ENCODE measurements around the gene ZNF670.
A peak's percentile ranks its signal among the peaks of the same experiment; 100 is the strongest.

The ZNF670 gene

GRCh38 chr1:247103859-247104591, 25.4 kb upstream of the ZNF670 start, which contains the start of gene ZNF669:
ZNF669 (minus strand) TSS chr1:247104356; CDS start chr1:247104199, 157 bp downstream.
- DNase-seq = peak; percentile 98

GRCh38 chr1:247102381-247102780, 23.8 kb upstream of the ZNF670 start:
- no peak for DNase-seq

GRCh38 chr1:247100676-247101279, 22.2 kb upstream of the ZNF670 start:
- DNase-seq = no peak

- DNase-seq = no peak
Measured at GRCh38 chr1:247096958-247097357, 18.3 kb upstream of the ZNF670 start.

GRCh38 chr1:247096544-247096943, 17.9 kb upstream of the ZNF670 start:
- no peak for DNase-seq

GRCh38 chr1:247096112-247096511, 17.5 kb upstream of the ZNF670 start:
- no peak for DNase-seq

GRCh38 chr1:247090455-247090854, 11.8 kb upstream of the ZNF670 start:
- no peak for DNase-seq

GRCh38 chr1:247089616-247090375, 11.2 kb upstream of the ZNF670 start:
- no peak for DNase-seq

- DNase-seq = no peak
Measured at GRCh38 chr1:247088967-247089366, 10.4 kb upstream of the ZNF670 start.

GRCh38 chr1:247087256-247087655, 8.6 kb upstream of the ZNF670 start:
- no peak for DNase-seq

GRCh38 chr1:247085310-247085709, 6.7 kb upstream of the ZNF670 start:
- DNase-seq = no peak

- DNase-seq = no peak
Measured at GRCh38 chr1:247084771-247085170, 6.2 kb upstream of the ZNF670 start.

- no peak for DNase-seq
Measured at GRCh38 chr1:247079141-247079874, 697 bp upstream of the ZNF670 start.

GRCh38 chr1:247077876-247078257, 744 bp downstream of the ZNF670 start:
- no peak for DNase-seq

- no peak for DNase-seq
Measured at GRCh38 chr1:247077213-247077612, 1.4 kb downstream of the ZNF670 start.

GRCh38 chr1:247070645-247071044, 8.0 kb downstream of the ZNF670 start:
- no peak for DNase-seq

GRCh38 chr1:247064304-247064703, 14.3 kb downstream of the ZNF670 start:
- DNase-seq = no peak

GRCh38 chr1:247060771-247061170, 17.8 kb downstream of the ZNF670 start:
- no peak for DNase-seq

- no peak for DNase-seq
Measured at GRCh38 chr1:247056071-247056470, 22.5 kb downstream of the ZNF670 start.

- no peak for DNase-seq
Measured at GRCh38 chr1:247054992-247055415, 23.6 kb downstream of the ZNF670 start.

- DNase-seq = no peak
Measured at GRCh38 chr1:247047702-247048101, 30.9 kb downstream of the ZNF670 start.

GRCh38 chr1:247047260-247047659, 31.4 kb downstream of the ZNF670 start:
- no peak for DNase-seq

- no peak for DNase-seq
Measured at GRCh38 chr1:247043406-247043805, 35.2 kb downstream of the ZNF670 start.
